ENCODE measurements around the gene SFTPA2. TPM values are rescaled to one million over a fixed set of nuclear protein-coding genes. Genes with fewer than 3 reads are reported as not detected.
"Not testable (repeated sequence)": the region's sequence is repeated elsewhere in the genome, so short reads cannot be mapped to it uniquely, and the experiment has no call there.

Gene SFTPA2
- total RNA-seq, 1 donor from 2014 or later: 13,814 TPM

DNA sequence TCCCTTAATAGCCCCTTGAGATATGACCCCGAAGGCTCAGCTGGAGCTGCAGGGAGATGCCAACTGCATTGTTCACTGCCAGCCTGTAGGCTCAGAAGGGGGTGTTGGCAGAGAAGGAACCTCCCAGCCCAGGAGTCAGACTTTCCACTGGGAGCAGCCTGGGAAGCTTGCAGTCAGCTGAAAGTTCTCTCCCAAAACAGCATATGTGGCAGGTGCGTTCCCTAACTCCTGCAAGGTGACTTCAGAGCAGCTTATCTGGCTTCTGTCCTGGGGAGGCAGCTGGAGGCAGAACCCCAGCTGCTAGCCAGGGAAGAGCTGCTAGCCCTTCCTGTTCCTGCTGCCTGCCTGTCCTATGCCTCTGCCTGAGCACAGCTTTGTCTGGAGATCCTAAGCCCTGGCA, 8.1 kb downstream of the SFTPA2 start:
- Histone ChIP-seq H3K36me3 (no peaks in the 10 kb centered on the region), H3K27me3 (no peaks in the 10 kb centered on the region), H3K4me3 (no peak overlapping the region), H3K4me1 (no peaks in the 10 kb centered on the region), H3K27ac (no peak overlapping the region), H3K9me3 (no peaks in the 10 kb centered on the region)
- TF ChIP-seq, protein P1, sequence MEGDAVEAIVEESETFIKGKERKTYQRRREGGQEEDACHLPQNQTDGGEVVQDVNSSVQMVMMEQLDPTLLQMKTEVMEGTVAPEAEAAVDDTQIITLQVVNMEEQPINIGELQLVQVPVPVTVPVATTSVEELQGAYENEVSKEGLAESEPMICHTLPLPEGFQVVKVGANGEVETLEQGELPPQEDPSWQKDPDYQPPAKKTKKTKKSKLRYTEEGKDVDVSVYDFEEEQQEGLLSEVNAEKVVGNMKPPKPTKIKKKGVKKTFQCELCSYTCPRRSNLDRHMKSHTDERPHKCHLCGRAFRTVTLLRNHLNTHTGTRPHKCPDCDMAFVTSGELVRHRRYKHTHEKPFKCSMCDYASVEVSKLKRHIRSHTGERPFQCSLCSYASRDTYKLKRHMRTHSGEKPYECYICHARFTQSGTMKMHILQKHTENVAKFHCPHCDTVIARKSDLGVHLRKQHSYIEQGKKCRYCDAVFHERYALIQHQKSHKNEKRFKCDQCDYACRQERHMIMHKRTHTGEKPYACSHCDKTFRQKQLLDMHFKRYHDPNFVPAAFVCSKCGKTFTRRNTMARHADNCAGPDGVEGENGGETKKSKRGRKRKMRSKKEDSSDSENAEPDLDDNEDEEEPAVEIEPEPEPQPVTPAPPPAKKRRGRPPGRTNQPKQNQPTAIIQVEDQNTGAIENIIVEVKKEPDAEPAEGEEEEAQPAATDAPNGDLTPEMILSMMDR (IDR thresholded peaks at IDR 0.05): no peak
- no peak for DNase-seq
- intact Hi-C loops (cut with DNase I): no loop called here
- no peak for ATAC-seq

DNA sequence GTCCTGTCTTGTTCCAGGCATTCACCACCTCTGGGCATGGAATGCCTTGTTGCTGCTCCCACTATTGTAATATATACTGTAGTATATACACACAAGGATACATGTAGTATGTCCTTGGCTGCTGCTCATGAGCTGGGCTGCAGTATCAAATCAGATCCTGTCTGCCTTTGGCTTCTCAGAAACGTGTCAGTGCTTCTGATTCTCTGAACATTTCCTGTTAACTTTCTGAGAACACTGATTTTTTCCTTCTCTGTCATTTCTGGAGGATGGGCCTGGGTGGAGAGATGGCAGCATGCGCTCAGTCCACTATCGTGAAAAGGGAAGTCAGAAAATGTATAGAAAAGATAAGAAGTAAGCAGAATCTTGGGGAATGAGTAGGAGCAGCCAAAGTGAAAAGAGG, 12.2 kb downstream of the SFTPA2 start:
- no peaks in the 10 kb centered on the region for H3K9me3 ChIP-seq
- ATAC-seq: no peak

DNA sequence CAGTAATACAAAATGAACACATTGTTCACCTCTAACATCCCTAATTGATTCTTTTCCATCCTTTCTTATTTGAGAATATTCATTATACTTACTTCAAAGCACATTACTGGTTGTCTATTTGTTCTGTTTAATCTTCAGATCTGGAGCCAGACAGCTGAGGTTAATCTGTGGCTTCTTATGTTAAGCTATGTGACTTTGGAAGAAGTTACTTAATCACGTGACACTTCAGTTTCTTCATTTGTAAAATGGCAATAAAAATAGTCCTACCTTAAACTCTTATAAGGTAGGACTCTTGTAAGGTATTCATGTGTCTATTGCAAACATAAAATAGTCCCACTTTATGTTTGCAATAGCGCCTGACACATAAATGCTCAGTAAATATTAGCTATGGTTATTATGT, 13.1 kb downstream of the SFTPA2 start:
- H3K9me3 ChIP-seq; H3K27me3 ChIP-seq; H3K4me1 ChIP-seq; H3K4me3 ChIP-seq; intact Hi-C loops (cut with DNase I); H3K27ac ChIP-seq; DNase-seq; H3K36me3 ChIP-seq; ATAC-seq: not testable (repeated sequence)

More for the DNA sequence above, 12.2 kb downstream of the SFTPA2 start:
- Histone ChIP-seq H3K36me3 (no peaks in the 10 kb centered on the region), H3K27ac (no peak overlapping the region), H3K27me3 (no peaks in the 10 kb centered on the region), H3K4me1 (no peaks in the 10 kb centered on the region), H3K4me3 (no peak overlapping the region)
- no peak for DNase-seq
- TF ChIP-seq, protein P1 (IDR thresholded peaks at IDR 0.05): no peak
- intact Hi-C loops (cut with DNase I): no loop called here

DNA sequence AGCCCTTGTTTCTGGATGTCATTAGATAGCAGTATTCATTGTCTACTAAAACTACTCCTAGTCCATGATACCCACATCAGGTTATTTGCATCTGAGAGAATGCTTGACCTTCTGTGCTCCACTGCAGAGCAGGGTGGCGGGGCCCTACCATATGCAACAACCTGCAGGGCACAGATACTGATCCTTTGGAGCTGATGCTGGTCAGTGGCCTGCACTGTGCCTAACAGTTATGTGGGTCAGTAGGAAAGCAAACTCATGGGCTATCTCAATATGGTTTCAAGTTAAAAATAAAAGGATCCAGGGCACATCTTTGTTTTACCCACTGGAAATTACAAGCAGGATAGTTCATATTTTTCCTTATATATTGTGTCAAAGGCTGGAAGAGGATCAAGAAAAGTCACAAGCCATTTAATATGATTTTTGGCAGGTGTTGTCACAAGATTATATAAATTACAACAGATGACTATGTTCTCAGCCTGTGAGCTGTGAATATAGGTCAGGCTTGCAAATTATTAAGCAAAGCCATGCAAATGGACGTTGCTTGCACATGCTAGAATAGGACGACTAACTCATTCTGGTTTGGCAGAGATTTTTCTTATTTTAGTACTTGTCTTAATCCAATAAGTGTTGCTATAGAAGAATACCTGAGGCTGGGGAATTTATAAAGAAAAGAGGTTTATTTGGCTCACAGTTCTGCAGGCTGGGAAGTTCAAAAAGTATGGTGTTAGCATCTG, 15.1 kb downstream of the SFTPA2 start:
- H3K4me3 ChIP-seq; H3K36me3 ChIP-seq; DNase-seq; H3K27me3 ChIP-seq; intact Hi-C loops (cut with DNase I); ATAC-seq; H3K27ac ChIP-seq; H3K4me1 ChIP-seq; H3K9me3 ChIP-seq: not testable (repeated sequence)

DNA sequence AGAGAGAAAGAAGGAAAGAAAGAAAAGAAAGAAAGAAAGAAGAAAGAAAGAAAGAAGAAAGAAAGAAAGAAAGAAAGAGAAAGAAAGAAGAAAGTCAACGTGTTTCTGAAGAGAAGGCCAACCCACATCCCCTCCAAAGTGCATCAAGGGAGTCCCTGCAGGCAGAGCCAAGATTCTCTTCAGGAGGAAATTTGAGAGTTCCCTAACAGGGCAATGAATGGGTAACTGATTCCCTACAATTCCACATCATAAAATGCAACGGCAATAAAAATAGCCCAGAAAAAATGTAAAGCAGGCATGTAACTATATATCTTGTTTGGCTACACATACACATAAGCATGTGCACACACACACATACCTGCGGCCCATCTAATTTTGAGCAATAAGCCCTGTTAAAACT, 15.8 kb downstream of the SFTPA2 start:
- ATAC-seq; H3K27me3 ChIP-seq; H3K4me1 ChIP-seq; H3K27ac ChIP-seq; H3K36me3 ChIP-seq; H3K9me3 ChIP-seq; intact Hi-C loops (cut with DNase I); H3K4me3 ChIP-seq; DNase-seq: not testable (repeated sequence)

DNA sequence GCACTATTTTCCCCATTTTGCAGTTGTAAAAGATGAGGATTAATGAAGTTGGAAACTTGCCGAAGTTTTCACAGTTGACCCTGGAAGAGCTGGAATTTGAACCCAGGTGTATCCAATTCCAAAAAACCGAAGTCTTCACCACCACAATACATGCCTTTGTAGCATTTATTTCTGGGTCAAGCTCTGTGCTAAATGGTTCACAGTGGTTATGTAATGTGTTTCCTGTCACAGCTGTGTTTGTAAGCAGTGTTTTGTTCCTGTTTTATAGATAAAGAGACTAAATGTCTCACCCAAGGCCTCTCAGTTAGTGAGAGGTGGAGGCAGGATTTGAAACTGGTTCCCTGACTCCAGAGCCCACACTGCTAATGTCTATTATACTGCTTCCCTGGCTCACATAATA, 17.6 kb downstream of the SFTPA2 start:
- H3K27me3 ChIP-seq: no peaks in the 10 kb centered on the region
- no peak overlapping the region for H3K4me3 ChIP-seq
- ATAC-seq (peak; percentile 70), DNase-seq (no peak)
- no peaks in the 10 kb centered on the region for H3K4me1 ChIP-seq
- intact Hi-C loops (cut with DNase I): no loop called here
- TF ChIP-seq, protein P1 (IDR thresholded peaks at IDR 0.05): no peak
- H3K9me3 ChIP-seq: no peaks in the 10 kb centered on the region
- H3K36me3 ChIP-seq: no peaks in the 10 kb centered on the region
- no peak overlapping the region for H3K27ac ChIP-seq

DNA sequence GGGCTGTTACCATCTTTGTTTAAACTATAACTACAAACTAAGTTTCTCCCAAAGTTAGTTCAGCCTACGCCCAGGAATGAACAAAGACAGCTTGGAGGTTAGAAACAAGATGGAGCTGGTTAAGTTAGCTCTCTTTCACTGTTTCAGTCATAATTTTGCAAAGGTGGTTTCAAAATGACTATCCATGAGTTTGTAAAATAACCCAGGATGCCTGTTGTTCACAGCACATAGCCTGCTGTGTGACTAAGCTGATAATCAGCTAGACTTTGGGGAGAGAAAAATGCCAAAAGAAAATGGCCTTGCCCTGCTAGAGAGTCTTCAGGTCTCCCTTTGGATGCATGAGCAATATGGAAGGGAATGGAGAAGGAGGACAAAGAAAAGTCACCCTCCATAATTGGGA, 19.3 kb downstream of the SFTPA2 start:
- intact Hi-C loops (cut with DNase I); H3K36me3 ChIP-seq; H3K27ac ChIP-seq; H3K4me1 ChIP-seq; DNase-seq; H3K4me3 ChIP-seq; H3K27me3 ChIP-seq; H3K9me3 ChIP-seq; ATAC-seq: not testable (repeated sequence)

DNA sequence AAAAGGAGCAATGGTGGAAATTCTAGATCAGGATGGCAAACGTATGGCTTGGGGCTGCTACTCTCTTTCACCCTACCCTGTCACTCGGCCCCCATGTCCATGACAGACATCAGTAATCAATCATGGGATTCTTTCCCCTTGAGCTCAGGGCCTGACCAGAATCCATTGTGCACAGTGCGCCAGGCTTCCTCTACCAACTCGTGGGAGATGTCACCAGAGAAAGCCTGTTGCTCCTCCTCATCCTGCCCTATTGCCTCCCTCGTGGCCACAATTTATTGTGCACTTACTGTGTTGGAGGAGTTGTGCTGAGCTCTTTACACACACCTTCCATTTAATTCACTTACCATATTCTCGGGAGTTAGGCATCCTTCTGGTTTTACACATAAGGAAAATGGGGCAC, 21.9 kb downstream of the SFTPA2 start:
- intact Hi-C loops (cut with DNase I): not testable (repeated sequence)

DNA sequence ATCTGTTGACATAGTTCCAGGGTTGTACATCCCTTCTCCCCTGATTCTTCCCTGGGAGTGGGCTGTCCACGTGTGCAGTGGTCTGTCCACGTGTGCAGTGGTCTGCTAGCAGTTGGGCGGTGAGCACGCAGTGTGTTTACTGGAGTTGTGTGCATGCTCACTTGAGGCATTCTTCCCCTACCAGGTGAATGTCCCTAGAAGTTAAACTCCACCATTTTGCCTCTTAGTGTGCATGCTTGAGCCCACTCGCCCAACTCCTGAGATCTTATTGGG, 26.4 kb downstream of the SFTPA2 start:
- H3K4me3 ChIP-seq; intact Hi-C loops (cut with DNase I); H3K27ac ChIP-seq; ATAC-seq; H3K9me3 ChIP-seq; DNase-seq; H3K36me3 ChIP-seq; H3K27me3 ChIP-seq; H3K4me1 ChIP-seq: not testable (repeated sequence)

More for the DNA sequence above, 21.9 kb downstream of the SFTPA2 start:
- H3K9me3 ChIP-seq, H3K27ac ChIP-seq, DNase-seq, H3K4me3 ChIP-seq, H3K4me1 ChIP-seq, H3K27me3 ChIP-seq, ATAC-seq, H3K36me3 ChIP-seq: not testable (repeated sequence)

DNA sequence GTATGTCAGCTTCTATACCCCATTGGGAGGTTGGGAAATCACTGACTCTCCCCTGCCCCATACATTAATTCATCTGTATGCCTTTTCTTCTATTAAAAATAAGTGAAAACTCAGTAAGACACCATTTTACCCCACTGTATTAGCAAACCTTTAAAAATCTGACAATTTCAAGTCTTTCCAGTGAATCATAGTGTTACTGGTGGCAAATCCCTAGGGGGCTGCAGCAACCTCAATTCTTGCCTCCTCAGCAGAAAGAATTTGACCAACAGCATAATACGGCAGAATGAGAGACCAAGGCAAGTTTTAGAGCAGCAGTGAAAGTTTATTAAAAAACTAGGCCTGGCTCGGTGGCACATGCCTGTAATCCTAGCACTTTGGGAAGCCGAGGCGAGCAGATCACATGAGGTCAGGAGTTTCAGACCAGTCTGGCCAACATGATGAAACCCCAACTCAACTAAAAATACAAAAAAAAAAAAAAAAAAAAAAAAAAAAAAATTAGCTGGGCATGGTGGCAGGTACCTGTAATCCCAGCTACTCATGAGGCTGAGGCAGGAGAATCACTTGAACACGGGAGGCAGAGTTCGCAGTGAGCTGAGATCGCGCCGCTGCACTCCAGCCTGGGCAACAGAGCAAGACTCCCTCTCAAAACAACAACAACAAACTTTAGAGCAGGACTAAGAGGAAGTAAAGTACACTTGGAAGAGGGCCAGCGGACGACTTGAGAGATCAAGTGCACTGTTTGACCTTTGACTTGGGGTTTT, 26.9 kb downstream of the SFTPA2 start:
- H3K27me3 ChIP-seq; H3K36me3 ChIP-seq; H3K9me3 ChIP-seq; H3K4me1 ChIP-seq; ATAC-seq; intact Hi-C loops (cut with DNase I); DNase-seq; H3K27ac ChIP-seq; H3K4me3 ChIP-seq: not testable (repeated sequence)

DNA sequence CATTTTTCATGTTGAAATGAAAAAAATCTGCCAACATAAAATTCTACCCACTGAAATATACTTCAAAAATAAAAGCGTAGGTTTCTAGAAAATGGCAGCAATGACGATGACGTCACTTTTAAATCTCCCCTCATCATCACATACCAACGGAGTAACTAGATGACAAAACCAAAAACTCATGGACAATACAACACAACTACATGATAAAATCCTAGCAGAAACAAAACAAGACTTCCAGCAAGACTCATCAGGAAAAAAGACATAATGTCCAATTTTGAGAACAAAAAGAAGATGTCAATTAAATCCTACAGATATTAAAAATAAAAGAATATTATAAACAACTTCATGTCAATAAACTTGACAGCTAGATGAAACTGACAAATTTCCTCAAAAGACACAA, 31.9 kb downstream of the SFTPA2 start:
- intact Hi-C loops (cut with DNase I); H3K36me3 ChIP-seq; DNase-seq; H3K4me1 ChIP-seq; H3K27me3 ChIP-seq; H3K27ac ChIP-seq; H3K9me3 ChIP-seq; ATAC-seq; H3K4me3 ChIP-seq: not testable (repeated sequence)
